Measurements from ENCODE around the gene EEF1A1. TPM values are rescaled to one million over a fixed set of nuclear protein-coding genes. Genes with fewer than 3 reads are reported as not detected.

The EEF1A1 gene
- total and polyA plus RNA-seq, 10 donors: 7,486 to 13,640 (median 9,400) TPM

DNA sequence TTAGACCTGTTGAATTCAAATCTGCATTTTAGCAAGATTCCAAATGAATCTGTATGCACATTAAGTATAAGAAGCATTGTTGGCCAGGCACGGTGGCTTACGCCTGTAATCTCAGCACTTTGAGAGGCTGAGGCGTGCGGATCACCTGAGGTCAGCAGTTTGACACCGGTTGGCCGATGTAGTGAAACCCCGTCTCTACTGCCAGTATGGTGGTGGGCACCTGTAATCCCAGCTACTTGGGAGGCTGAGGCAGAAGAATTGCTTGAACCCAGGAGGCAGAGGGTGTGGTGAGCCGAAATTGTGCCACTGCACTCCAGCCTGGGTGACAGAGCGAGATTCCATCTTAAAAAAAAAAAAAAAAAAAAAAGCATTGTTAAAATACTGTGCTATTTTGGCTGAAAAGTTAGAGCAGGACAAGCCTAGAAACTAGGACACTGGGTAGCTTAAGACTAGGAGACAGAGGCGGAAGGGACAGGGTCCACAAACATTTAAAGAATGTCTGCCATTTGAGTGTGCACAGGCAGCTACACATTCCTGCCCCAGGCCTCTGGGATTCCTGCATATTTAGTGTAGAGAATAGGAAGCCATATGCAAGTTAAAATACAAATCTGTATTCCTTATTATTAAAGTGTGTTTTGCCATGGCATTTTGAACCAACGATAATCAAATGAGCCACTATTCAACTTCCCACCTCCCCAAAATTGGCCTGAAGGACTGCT is 45.1 kb upstream of the EEF1A1 start:
- WGBS, 5 donors: 87 to 95% (median 94%) methylated on average over 11 of the region's 11 CpGs
- H3K36me3 ChIP-seq: no peaks in the 10 kb centered on the region
- no peak overlapping the region for H3K4me3 ChIP-seq
- TF ChIP-seq POLR2A (IDR thresholded peaks at IDR 0.05) (no peak), POLR2AphosphoS5 (IDR thresholded peaks at IDR 0.05) (no peak)
- TF ChIP-seq, protein P1, sequence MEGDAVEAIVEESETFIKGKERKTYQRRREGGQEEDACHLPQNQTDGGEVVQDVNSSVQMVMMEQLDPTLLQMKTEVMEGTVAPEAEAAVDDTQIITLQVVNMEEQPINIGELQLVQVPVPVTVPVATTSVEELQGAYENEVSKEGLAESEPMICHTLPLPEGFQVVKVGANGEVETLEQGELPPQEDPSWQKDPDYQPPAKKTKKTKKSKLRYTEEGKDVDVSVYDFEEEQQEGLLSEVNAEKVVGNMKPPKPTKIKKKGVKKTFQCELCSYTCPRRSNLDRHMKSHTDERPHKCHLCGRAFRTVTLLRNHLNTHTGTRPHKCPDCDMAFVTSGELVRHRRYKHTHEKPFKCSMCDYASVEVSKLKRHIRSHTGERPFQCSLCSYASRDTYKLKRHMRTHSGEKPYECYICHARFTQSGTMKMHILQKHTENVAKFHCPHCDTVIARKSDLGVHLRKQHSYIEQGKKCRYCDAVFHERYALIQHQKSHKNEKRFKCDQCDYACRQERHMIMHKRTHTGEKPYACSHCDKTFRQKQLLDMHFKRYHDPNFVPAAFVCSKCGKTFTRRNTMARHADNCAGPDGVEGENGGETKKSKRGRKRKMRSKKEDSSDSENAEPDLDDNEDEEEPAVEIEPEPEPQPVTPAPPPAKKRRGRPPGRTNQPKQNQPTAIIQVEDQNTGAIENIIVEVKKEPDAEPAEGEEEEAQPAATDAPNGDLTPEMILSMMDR (IDR thresholded peaks at IDR 0.05 in 8 of 11, conservative IDR thresholded peaks at IDR 0.05 in 3 of 11): no peak
- no peak overlapping the region for H3K27ac ChIP-seq
- no peaks in the 10 kb centered on the region for H3K27me3 ChIP-seq (replicated peaks in 1 of 7)
- intact Hi-C loops (cut with DNase I; ENCODE audit: low total_unique reads): no loop called here
- H3K9me3 ChIP-seq: no peaks in the 10 kb centered on the region
- DNase-seq: no peak
- peaks cover 0 to 14% (median 0%) of the 10 kb centered on the region in 6 donors for H3K4me1 ChIP-seq

DNA sequence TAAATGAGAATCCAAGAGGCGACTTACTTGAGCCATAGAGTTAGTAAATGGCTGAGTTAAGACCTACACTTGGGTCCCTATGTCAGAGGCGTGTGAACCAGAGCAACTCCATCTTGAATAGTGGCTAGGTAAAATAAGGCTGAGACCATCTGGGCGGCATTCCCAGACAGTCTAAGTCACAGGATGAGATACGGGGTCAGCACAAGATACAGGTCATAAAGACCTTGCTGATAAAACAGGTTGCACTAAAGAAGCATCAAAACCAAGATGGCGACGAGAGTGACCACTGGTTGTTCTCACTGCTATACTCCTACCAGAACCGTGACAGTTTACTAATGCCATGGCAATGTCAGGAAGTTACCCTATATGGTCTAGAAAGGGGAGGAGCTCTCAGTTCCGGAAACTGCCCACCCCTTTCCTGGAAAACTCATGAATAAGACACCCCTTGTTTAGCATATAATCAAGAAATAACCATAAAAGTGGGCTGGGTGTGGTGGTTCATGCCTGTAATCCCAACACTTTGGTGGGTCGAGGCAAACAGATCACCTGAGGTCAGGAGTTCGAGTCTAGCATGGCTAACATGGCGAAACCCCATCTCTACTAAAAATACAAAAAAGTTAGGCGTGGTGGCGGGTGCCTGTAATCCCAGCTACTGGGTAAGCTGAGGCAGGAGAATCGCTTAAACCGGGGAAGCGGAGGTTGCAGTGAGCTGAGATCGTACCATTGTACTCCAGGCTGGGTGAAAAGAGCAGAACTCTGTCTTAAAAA is 43.9 kb upstream of the EEF1A1 start:
- Histone ChIP-seq H3K36me3 (no peaks in the 10 kb centered on the region), H3K4me1 (peaks cover 0 to 14% (median 0%) of the 10 kb centered on the region in 6 donors), H3K27me3 (replicated peaks in 1 of 7) (no peaks in the 10 kb centered on the region), H3K4me3 (no peak overlapping the region), H3K27ac (no peak overlapping the region), H3K9me3 (no peaks in the 10 kb centered on the region)
- DNase-seq: no peak
- intact Hi-C loops (cut with DNase I; ENCODE audit: low total_unique reads): no loop called here
- no peak for TF ChIP-seq POLR2A (IDR thresholded peaks at IDR 0.05)
- TF ChIP-seq, protein P1 (IDR thresholded peaks at IDR 0.05 in 8 of 11, conservative IDR thresholded peaks at IDR 0.05 in 3 of 11): no peak
- TF ChIP-seq POLR2AphosphoS5 (IDR thresholded peaks at IDR 0.05): no peak
- WGBS, 5 donors: 91 to 97% (median 92%) methylated on average over 17 of the region's 17 CpGs

DNA sequence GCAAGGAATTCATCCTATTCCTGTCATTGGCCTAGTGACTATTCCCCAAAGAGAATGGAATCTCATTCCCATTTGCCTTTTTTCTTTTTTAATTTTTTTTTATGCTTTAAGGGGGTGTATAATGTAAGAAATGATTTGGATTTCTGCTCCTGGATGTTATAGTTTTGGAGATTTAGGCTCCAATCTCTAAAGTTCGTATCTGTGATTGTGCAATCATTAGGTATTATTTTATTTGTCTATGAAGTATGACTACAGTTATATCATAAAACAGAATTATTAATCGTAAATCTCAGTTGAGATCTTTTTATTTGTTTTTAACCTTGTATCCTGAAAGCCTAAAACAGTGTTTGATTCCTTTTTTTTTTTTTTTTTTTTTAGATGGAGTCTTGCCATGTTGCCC is 41.7 kb upstream of the EEF1A1 start:
- no peak overlapping the region for H3K27ac ChIP-seq
- peaks cover 0 to 13% (median under 1%) of the 10 kb centered on the region in 6 donors for H3K4me1 ChIP-seq
- intact Hi-C loops (cut with DNase I; ENCODE audit: low total_unique reads): no loop called here
- TF ChIP-seq, protein P1 (IDR thresholded peaks at IDR 0.05 in 8 of 11, conservative IDR thresholded peaks at IDR 0.05 in 3 of 11): no peak
- no peak for TF ChIP-seq POLR2AphosphoS5 (IDR thresholded peaks at IDR 0.05)
- no peak for TF ChIP-seq POLR2A (IDR thresholded peaks at IDR 0.05)
- 88 to 93% (median 90%) methylated on average over 2 of the region's 2 CpGs for WGBS, 5 donors
- no peaks in the 10 kb centered on the region for H3K27me3 ChIP-seq (replicated peaks in 1 of 7)
- H3K4me3 ChIP-seq: no peak overlapping the region
- no peak for DNase-seq
- no peaks in the 10 kb centered on the region for H3K36me3 ChIP-seq
- H3K9me3 ChIP-seq: no peaks in the 10 kb centered on the region

DNA sequence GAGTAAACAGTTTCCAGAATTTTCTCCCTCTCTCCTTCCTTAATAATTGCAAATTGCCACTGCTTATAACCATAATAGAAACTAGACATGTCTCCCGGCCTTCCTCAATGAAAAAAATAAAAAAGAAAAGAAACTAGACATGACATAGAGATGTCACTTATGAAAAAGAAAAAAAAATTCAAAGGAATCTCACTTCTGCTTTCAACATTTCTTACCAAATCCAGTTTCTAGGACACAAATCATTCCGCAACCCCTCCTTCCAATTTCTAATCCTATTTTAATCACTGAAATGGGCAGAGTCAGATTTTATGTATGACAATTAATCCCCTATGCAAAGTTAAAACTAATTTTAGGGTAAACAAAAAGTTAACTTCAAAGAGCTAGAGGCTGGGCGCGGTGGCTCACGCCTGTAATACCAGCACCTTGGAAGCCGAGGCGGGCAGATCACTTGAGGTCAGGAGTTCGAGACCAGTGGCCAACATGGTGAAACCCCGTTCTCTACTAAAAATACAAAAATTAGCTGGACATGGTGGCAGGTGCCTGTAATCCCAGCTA is 40.1 kb upstream of the EEF1A1 start:
- Histone ChIP-seq H3K9me3 (no peaks in the 10 kb centered on the region), H3K4me1 (peaks cover 0 to 9% (median 2%) of the 10 kb centered on the region in 6 donors), H3K36me3 (no peaks in the 10 kb centered on the region), H3K27ac (no peak overlapping the region), H3K27me3 (replicated peaks in 1 of 7) (no peaks in the 10 kb centered on the region), H3K4me3 (no peak overlapping the region)
- no peak for TF ChIP-seq POLR2AphosphoS5 (IDR thresholded peaks at IDR 0.05)
- 62 to 85% (median 84%) methylated on average over 9 of the region's 9 CpGs for WGBS, 5 donors
- no peak for DNase-seq
- intact Hi-C loops (cut with DNase I; ENCODE audit: low total_unique reads): no loop called here
